ENCODE measurements around the gene PLCH1.

The PLCH1 gene

DNA sequence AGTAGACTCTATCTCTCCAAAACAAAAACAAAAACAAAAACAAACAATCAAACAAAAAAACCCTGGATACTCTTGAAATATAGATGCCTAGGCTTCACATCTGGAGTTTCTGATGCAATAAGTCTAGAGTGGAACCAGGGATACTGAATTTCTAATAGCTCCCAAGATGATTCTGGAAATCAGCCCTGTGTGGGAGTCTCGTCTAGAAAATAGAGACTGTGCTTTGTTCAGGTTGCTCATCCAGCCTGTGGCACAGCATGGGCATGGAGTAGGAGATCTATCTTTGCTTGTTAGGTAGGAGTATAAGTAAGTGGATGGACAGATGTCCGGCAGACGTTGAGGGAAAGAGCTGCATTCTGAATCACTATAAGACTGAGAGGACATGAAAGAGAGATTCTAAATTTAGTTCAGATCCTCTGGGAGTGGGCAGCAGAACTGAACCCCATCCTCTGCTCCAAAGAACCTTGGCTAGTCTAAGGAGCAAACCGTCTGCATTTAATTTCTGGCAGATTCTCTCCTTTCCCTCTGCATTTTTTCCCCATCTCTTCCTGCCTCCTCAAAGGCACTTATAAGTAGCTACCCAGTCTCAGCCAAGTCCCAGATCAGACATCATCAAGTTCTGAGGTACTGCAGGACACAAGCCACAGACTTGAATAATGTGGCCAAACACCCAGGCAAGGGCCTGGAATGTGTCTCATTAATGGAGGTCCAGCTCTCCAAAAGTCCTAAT lies 358.8 kb downstream of the PLCH1 start:
- Histone ChIP-seq H3K4me3 (ENCODE audit: low read length) (no peak overlapping the region), H3K4me1 (ENCODE audit: insufficient read depth, low read length) (peaks cover 12% of the 10 kb centered on the region), H3K27me3 (ENCODE audit: insufficient read depth, low read length) (no peaks in the 10 kb centered on the region), H3K27ac (ENCODE audit: low read length) (no peak overlapping the region), H3K9me3 (ENCODE audit: insufficient read depth, low read depth, low read length) (no peaks in the 10 kb centered on the region), H3K36me3 (ENCODE audit: insufficient read depth, low read depth, low read length) (no peaks in the 10 kb centered on the region), H3K9ac (ENCODE audit: low read depth, low read length) (no peak overlapping the region)

DNA sequence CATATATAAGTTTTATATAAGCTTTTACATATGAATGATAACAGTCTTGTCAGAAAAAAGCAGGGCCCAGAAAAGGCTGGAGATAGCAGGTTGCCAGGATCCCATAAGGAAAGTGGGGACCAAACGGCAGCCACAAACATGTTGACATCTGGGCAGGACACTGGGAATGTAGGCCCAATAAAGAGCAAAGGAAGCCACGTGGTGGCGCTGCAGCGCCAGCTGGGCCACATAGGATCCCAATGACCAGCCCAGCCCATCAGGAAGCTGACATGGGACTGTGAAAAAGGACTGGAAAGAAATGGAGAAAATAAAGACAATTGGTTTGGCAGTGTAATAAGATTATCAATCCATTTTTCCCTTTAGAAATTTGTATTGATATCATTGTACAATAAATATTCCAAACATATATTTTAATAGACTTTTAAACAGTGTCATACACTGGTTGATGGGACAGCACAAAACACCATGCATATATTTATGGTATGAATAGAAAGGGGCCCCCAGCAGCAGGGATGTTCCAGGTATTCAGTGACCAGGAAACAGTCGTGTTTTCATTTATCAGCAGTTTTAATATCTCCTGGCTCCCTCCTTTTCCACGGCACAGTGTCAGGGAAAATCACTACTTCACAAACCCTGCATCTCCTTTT lies 362.4 kb downstream of the PLCH1 start:
- H3K4me3 ChIP-seq (ENCODE audit: low read length), result no peak overlapping the region
- H3K27me3 ChIP-seq (ENCODE audit: insufficient read depth, low read length), result no peaks in the 10 kb centered on the region
- peaks cover 12% of the 10 kb centered on the region for H3K4me1 ChIP-seq (ENCODE audit: insufficient read depth, low read length)
- H3K36me3 ChIP-seq (ENCODE audit: insufficient read depth, low read depth, low read length), result no peaks in the 10 kb centered on the region
- no peak overlapping the region for H3K27ac ChIP-seq (ENCODE audit: low read length)
- no peaks in the 10 kb centered on the region for H3K9me3 ChIP-seq (ENCODE audit: insufficient read depth, low read depth, low read length)
- no peak overlapping the region for H3K9ac ChIP-seq (ENCODE audit: low read depth, low read length)

- Histone ChIP-seq H3K4me3 (ENCODE audit: low read length) (no peak overlapping the region), H3K27me3 (ENCODE audit: insufficient read depth, low read length) (no peaks in the 10 kb centered on the region), H3K36me3 (ENCODE audit: insufficient read depth, low read depth, low read length) (no peaks in the 10 kb centered on the region), H3K4me1 (ENCODE audit: insufficient read depth, low read length) (peaks cover 6% of the 10 kb centered on the region), H3K27ac (ENCODE audit: low read length) (no peak overlapping the region), H3K9ac (ENCODE audit: low read depth, low read length) (no peak overlapping the region), H3K9me3 (ENCODE audit: insufficient read depth, low read depth, low read length) (no peaks in the 10 kb centered on the region)
Observed at GRCh38 chr3:155377847-155378246, 367.0 kb downstream of the PLCH1 start.

DNA sequence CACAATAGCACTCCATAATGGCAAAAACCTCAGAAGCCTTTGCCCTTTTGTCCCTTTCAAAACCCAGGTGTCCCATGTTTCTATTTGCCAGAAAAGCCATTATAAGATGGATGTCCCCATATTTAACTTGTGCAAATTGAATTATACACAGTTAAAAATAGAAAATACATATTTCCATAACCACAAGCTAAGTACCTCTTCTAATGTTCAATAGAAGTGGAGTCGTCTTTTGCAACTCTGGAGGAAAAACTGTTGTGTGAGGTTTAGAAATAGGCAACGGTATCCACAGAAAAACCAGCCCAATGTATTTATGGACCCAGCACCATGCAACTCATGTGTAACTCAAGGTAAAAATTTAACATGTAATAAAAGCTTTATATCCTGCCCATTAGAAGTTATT lies 367.8 kb downstream of the PLCH1 start:
- H3K36me3 ChIP-seq (ENCODE audit: insufficient read depth, low read depth, low read length), result no peaks in the 10 kb centered on the region
- no peaks in the 10 kb centered on the region for H3K9me3 ChIP-seq (ENCODE audit: insufficient read depth, low read depth, low read length)
- no peak overlapping the region for H3K9ac ChIP-seq (ENCODE audit: low read depth, low read length)
- H3K4me1 ChIP-seq (ENCODE audit: insufficient read depth, low read length), result peaks cover 9% of the 10 kb centered on the region; the same call in 1 of the 2 replicates
- H3K4me3 ChIP-seq (ENCODE audit: low read length), result no peak overlapping the region
- H3K27ac ChIP-seq (ENCODE audit: low read length), result no peak overlapping the region
- no peaks in the 10 kb centered on the region for H3K27me3 ChIP-seq (ENCODE audit: insufficient read depth, low read length)

DNA sequence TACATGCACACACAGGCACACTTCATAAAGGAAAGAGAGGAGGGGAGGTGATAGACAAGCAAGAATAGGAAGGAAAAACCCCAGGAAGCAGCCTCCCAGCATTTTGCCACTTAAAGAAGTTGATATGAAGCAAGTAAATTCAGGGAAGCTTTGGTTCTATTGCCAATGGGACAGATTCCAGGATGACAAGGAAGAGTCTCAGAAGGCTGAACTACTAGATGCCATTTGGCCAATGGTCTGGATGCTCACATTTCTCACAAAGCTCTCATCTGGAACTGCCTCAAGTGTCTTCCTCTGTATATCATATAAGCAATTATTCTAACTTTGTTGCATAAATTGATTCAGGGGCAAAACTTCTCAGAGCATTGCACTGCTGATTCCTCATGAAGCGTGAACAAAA lies 372.6 kb downstream of the PLCH1 start:
- H3K4me1 ChIP-seq (ENCODE audit: insufficient read depth, low read length), result peaks cover 45% of the 10 kb centered on the region
- H3K9me3 ChIP-seq (ENCODE audit: insufficient read depth, low read depth, low read length), result no peaks in the 10 kb centered on the region
- no peaks in the 10 kb centered on the region for H3K36me3 ChIP-seq (ENCODE audit: insufficient read depth, low read depth, low read length)
- no peak overlapping the region for H3K4me3 ChIP-seq (ENCODE audit: low read length)
- no peak overlapping the region for H3K9ac ChIP-seq (ENCODE audit: low read depth, low read length)
- no peak overlapping the region for H3K27ac ChIP-seq (ENCODE audit: low read length)
- no peaks in the 10 kb centered on the region for H3K27me3 ChIP-seq (ENCODE audit: insufficient read depth, low read length)

DNA sequence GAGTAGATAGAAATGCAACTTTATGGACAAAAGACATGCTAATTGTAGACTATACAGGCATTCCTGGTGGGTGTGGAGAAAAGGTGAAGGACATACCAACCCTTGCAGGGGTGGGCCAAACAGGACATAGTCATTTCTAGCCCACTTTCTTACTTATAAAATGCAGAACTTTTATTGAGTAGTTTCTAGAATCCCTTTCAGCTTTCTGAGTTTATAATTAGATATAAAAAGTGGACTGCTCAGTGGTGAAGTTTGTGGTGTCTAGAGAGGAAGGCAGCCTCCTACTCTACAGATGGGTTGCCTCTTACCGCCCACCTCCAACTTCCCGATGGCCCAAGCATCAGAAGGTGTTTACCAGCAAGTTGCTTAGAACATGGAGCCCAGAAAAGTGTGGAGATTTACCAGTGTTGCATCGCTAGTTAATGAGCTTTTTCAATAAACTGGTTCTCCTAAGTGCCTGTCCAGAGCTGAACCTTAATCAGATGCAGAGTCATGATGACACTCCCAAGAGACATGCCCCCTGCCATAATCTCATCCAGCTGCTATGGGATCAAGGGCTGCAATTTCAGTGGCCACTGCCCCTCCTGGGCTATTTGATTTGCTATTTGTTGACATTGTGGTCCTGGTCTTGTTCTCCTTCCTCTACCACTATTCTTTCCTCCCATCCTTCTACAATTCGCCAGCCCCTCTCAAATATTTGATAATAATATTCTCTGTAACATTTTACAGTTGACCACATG lies 373.9 kb downstream of the PLCH1 start:
- H3K9me3 ChIP-seq (ENCODE audit: insufficient read depth, low read depth, low read length), result no peaks in the 10 kb centered on the region
- H3K9ac ChIP-seq (ENCODE audit: low read depth, low read length), result no peak overlapping the region
- H3K36me3 ChIP-seq (ENCODE audit: insufficient read depth, low read depth, low read length), result no peaks in the 10 kb centered on the region
- peaks cover 52% of the 10 kb centered on the region for H3K4me1 ChIP-seq (ENCODE audit: insufficient read depth, low read length)
- H3K27me3 ChIP-seq (ENCODE audit: insufficient read depth, low read length), result no peaks in the 10 kb centered on the region
- H3K27ac ChIP-seq (ENCODE audit: low read length), result no peak overlapping the region
- H3K4me3 ChIP-seq (ENCODE audit: low read length), result no peak overlapping the region

DNA sequence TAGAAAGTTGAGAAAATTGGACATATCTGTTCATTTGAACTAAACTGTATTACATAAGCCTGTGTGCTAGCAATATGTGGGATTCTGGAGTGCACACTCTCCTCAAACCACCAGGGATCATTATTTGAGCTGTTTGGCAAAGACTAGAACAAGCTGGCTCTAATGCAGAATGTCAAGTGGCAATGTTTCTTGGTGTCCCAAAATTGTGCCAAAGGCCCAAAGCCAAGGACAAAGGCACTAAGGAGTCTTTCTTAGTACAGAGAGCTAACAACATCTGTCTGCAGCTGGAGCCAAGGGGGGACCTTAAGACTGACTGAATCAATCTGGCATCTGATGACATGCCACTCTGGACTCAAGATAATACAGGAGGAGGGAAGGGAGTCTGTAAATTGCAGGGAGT lies 374.7 kb downstream of the PLCH1 start:
- peaks cover 5% of the 10 kb centered on the region; the same call in 1 of the 2 replicates for H3K27me3 ChIP-seq (ENCODE audit: insufficient read depth, low read length)
- no peak overlapping the region for H3K4me3 ChIP-seq (ENCODE audit: low read length)
- H3K9ac ChIP-seq (ENCODE audit: low read depth, low read length), result no peak overlapping the region
- H3K27ac ChIP-seq (ENCODE audit: low read length), result no peak overlapping the region
- H3K4me1 ChIP-seq (ENCODE audit: insufficient read depth, low read length), result peaks cover 56% of the 10 kb centered on the region
- no peaks in the 10 kb centered on the region for H3K36me3 ChIP-seq (ENCODE audit: insufficient read depth, low read depth, low read length)
- peaks cover 5% of the 10 kb centered on the region; the same call in 1 of the 2 replicates for H3K9me3 ChIP-seq (ENCODE audit: insufficient read depth, low read depth, low read length)

GRCh38 chr3:155369735-155370134 lies 375.1 kb downstream of the PLCH1 start:
- H3K4me1 ChIP-seq (ENCODE audit: insufficient read depth, low read length), result peaks cover 61% of the 10 kb centered on the region
- no peaks in the 10 kb centered on the region for H3K36me3 ChIP-seq (ENCODE audit: insufficient read depth, low read depth, low read length)
- no peak overlapping the region; the same call in 1 of the 2 replicates for H3K9ac ChIP-seq (ENCODE audit: low read depth, low read length)
- H3K9me3 ChIP-seq (ENCODE audit: insufficient read depth, low read depth, low read length), result peaks cover 5% of the 10 kb centered on the region; the same call in 1 of the 2 replicates
- H3K4me3 ChIP-seq (ENCODE audit: low read length), result peak overlapping the region; percentile 37; the same call in 1 of the 2 replicates
- H3K27ac ChIP-seq (ENCODE audit: low read length), result peak overlapping the region; percentile 10
- peaks cover 9% of the 10 kb centered on the region; the same call in 1 of the 2 replicates for H3K27me3 ChIP-seq (ENCODE audit: insufficient read depth, low read length)

DNA sequence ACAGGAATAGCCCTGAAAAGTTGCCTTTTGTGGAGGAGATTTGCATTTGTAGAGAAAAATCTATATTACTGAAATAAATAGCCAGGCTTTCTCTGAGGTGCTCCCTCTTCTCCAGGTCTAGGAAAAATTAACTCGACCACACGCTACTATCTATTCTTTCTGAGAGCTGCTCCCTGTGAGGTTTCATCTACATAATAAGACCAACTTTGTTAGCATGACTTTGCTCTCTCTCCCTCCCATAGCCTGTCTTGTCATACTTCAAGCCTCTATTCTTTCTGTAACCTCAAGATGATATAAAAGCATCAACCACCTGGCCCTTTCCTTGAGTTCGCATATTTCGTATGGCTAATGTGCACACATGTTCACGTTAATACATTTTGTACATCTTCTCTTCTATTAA lies 375.6 kb downstream of the PLCH1 start:
- peaks cover 65% of the 10 kb centered on the region for H3K4me1 ChIP-seq (ENCODE audit: insufficient read depth, low read length)
- peak overlapping the region; percentile 64 for H3K27ac ChIP-seq (ENCODE audit: low read length)
- H3K4me3 ChIP-seq (ENCODE audit: low read length), result peak overlapping the region; percentile 37; the same call in 1 of the 2 replicates
- H3K27me3 ChIP-seq (ENCODE audit: insufficient read depth, low read length), result peaks cover 14% of the 10 kb centered on the region
- no peaks in the 10 kb centered on the region for H3K36me3 ChIP-seq (ENCODE audit: insufficient read depth, low read depth, low read length)
- peak overlapping the region; percentile 29; the same call in 1 of the 2 replicates for H3K9ac ChIP-seq (ENCODE audit: low read depth, low read length)
- H3K9me3 ChIP-seq (ENCODE audit: insufficient read depth, low read depth, low read length), result peaks cover 5% of the 10 kb centered on the region; the same call in 1 of the 2 replicates

GRCh38 chr3:155368786-155369185 lies 376.1 kb downstream of the PLCH1 start:
- Histone ChIP-seq H3K9ac (ENCODE audit: low read depth, low read length) (peak overlapping the region; percentile 29; the same call in 1 of the 2 replicates), H3K27me3 (ENCODE audit: insufficient read depth, low read length) (peaks cover 17% of the 10 kb centered on the region), H3K4me1 (ENCODE audit: insufficient read depth, low read length) (peaks cover 70% of the 10 kb centered on the region), H3K9me3 (ENCODE audit: insufficient read depth, low read depth, low read length) (peaks cover 5% of the 10 kb centered on the region; the same call in 1 of the 2 replicates), H3K4me3 (ENCODE audit: low read length) (peak overlapping the region; percentile 37), H3K27ac (ENCODE audit: low read length) (peak overlapping the region; percentile 64), H3K36me3 (ENCODE audit: insufficient read depth, low read depth, low read length) (no peaks in the 10 kb centered on the region)

GRCh38 chr3:155367506-155367905 lies 377.4 kb downstream of the PLCH1 start:
- Histone ChIP-seq H3K36me3 (ENCODE audit: insufficient read depth, low read depth, low read length) (no peaks in the 10 kb centered on the region), H3K9ac (ENCODE audit: low read depth, low read length) (peak overlapping the region; percentile 6; the same call in 1 of the 2 replicates), H3K4me3 (ENCODE audit: low read length) (no peak overlapping the region), H3K9me3 (ENCODE audit: insufficient read depth, low read depth, low read length) (peaks cover 5% of the 10 kb centered on the region; the same call in 1 of the 2 replicates), H3K27me3 (ENCODE audit: insufficient read depth, low read length) (peaks cover 17% of the 10 kb centered on the region), H3K27ac (ENCODE audit: low read length) (no peak overlapping the region), H3K4me1 (ENCODE audit: insufficient read depth, low read length) (peaks cover 70% of the 10 kb centered on the region)
